Central memory CD8-positive, alpha-beta T cell (primary cell): ENCODE results near the gene PLPPR4.

ENCODE experiments used
- ATAC-seq: fragments of 150-1000 bp; cut with Tn5 transposase; replicated peaks from 2 replicates; pipeline ENCODE4 v1.10.0; 2022; ENCODE audit warnings: mild to moderate bottlenecking, moderate FRiP score, moderate number of reproducible peaks; ENCODE audit not compliant: poor library complexity, severe bottlenecking; ENCODE audit errors: extremely low read depth
- DNase-seq, 2 donors: peaks; one replicate each; pipeline ENCODE4 v3.0.0; 2021; ENCODE audit warnings: low spot score in 2 of 2
- H3K27ac Mint-ChIP-seq: one replicate; pipeline ENCODE4 v1.8.0; 2022; ENCODE audit warnings: low read depth, mild to moderate bottlenecking, moderate library complexity, mixed read lengths
- H3K27me3 Mint-ChIP-seq: one replicate; pipeline ENCODE4 v1.8.0; 2022; ENCODE audit warnings: mixed read lengths
- H3K36me3 Mint-ChIP-seq: one replicate; pipeline ENCODE4 v1.8.0; 2022; ENCODE audit warnings: mild to moderate bottlenecking, moderate library complexity, mixed read lengths; ENCODE audit not compliant: insufficient read depth
- H3K4me1 Mint-ChIP-seq: one replicate; pipeline ENCODE4 v1.8.0; 2022; ENCODE audit warnings: mixed read lengths
- H3K4me3 Mint-ChIP-seq: one replicate; pipeline ENCODE4 v1.8.0; 2022; ENCODE audit warnings: mild to moderate bottlenecking, moderate library complexity, mixed read lengths
- H3K9me3 Mint-ChIP-seq: one replicate; pipeline ENCODE4 v1.8.0; 2022; ENCODE audit warnings: mixed read lengths

Gene PLPPR4

GRCh38 chr1:99328171-99328570 lies 63.9 kb downstream of the PLPPR4 start:
- no peak for ATAC-seq
- no peak overlapping the region for H3K27ac Mint-ChIP-seq
- H3K4me1 Mint-ChIP-seq = no peaks in the 10 kb centered on the region
- no peaks in the 10 kb centered on the region for H3K9me3 Mint-ChIP-seq
- DNase-seq = no peak
- H3K4me3 Mint-ChIP-seq = no peak overlapping the region
- H3K36me3 Mint-ChIP-seq = no peaks in the 10 kb centered on the region
- H3K27me3 Mint-ChIP-seq = no peaks in the 10 kb centered on the region

- H3K27ac Mint-ChIP-seq = no peak overlapping the region
Observed at GRCh38 chr1:99331083-99331482, 66.8 kb downstream of the PLPPR4 start.

GRCh38 chr1:99331636-99332035 lies 67.3 kb downstream of the PLPPR4 start:
- Mint-ChIP-seq H3K27ac (no peak overlapping the region), H3K27me3 (no peaks in the 10 kb centered on the region), H3K9me3 (no peaks in the 10 kb centered on the region), H3K36me3 (no peaks in the 10 kb centered on the region), H3K4me3 (no peak overlapping the region), H3K4me1 (no peaks in the 10 kb centered on the region)
- ATAC-seq = no peak
- no peak for DNase-seq

More at GRCh38 chr1:99331083-99331482, 66.8 kb downstream of the PLPPR4 start:
- Mint-ChIP-seq H3K9me3 (no peaks in the 10 kb centered on the region), H3K36me3 (no peaks in the 10 kb centered on the region), H3K4me1 (no peaks in the 10 kb centered on the region), H3K4me3 (no peak overlapping the region), H3K27me3 (no peaks in the 10 kb centered on the region)
- ATAC-seq = no peak
- DNase-seq = no peak

- Mint-ChIP-seq H3K4me3 (no peak overlapping the region), H3K4me1 (no peaks in the 10 kb centered on the region), H3K27me3 (no peaks in the 10 kb centered on the region), H3K27ac (no peak overlapping the region), H3K9me3 (no peaks in the 10 kb centered on the region), H3K36me3 (no peaks in the 10 kb centered on the region)
- no peak for DNase-seq
- no peak for ATAC-seq
Observed at GRCh38 chr1:99332561-99332960, 68.3 kb downstream of the PLPPR4 start.

- no peaks in the 10 kb centered on the region for H3K4me1 Mint-ChIP-seq
- no peaks in the 10 kb centered on the region for H3K36me3 Mint-ChIP-seq
- H3K27ac Mint-ChIP-seq = no peak overlapping the region
- no peaks in the 10 kb centered on the region for H3K27me3 Mint-ChIP-seq
- no peaks in the 10 kb centered on the region for H3K9me3 Mint-ChIP-seq
- ATAC-seq (no peak), DNase-seq (no peak)
- no peak overlapping the region for H3K4me3 Mint-ChIP-seq
Observed at GRCh38 chr1:99334991-99335390, 70.7 kb downstream of the PLPPR4 start.

GRCh38 chr1:99347041-99347684 lies 82.9 kb downstream of the PLPPR4 start:
- no peaks in the 10 kb centered on the region for H3K27me3 Mint-ChIP-seq
- no peak overlapping the region for H3K27ac Mint-ChIP-seq
- ATAC-seq = no peak

GRCh38 chr1:99348397-99349132 lies 84.3 kb downstream of the PLPPR4 start:
- no peak overlapping the region for H3K27ac Mint-ChIP-seq

More at GRCh38 chr1:99347041-99347684, 82.9 kb downstream of the PLPPR4 start:
- no peaks in the 10 kb centered on the region for H3K4me1 Mint-ChIP-seq
- DNase-seq = no peak
- H3K4me3 Mint-ChIP-seq = no peak overlapping the region
- H3K9me3 Mint-ChIP-seq = peaks cover 5% of the 10 kb centered on the region
- H3K36me3 Mint-ChIP-seq = no peaks in the 10 kb centered on the region

GRCh38 chr1:99352821-99353220 lies 88.5 kb downstream of the PLPPR4 start:
- Mint-ChIP-seq H3K4me1 (no peaks in the 10 kb centered on the region), H3K36me3 (no peaks in the 10 kb centered on the region), H3K9me3 (peaks cover 6% of the 10 kb centered on the region), H3K27ac (no peak overlapping the region), H3K27me3 (no peaks in the 10 kb centered on the region), H3K4me3 (no peak overlapping the region)
- DNase-seq (no peak), ATAC-seq (no peak)

More at GRCh38 chr1:99348397-99349132, 84.3 kb downstream of the PLPPR4 start:
- H3K4me3 Mint-ChIP-seq = no peak overlapping the region
- H3K27me3 Mint-ChIP-seq = no peaks in the 10 kb centered on the region
- ATAC-seq (no peak), DNase-seq (no peak)
- no peaks in the 10 kb centered on the region for H3K9me3 Mint-ChIP-seq
- H3K36me3 Mint-ChIP-seq = no peaks in the 10 kb centered on the region
- H3K4me1 Mint-ChIP-seq = no peaks in the 10 kb centered on the region

GRCh38 chr1:99358770-99359169 lies 94.5 kb downstream of the PLPPR4 start:
- DNase-seq = no peak
- Mint-ChIP-seq H3K9me3 (peaks cover 6% of the 10 kb centered on the region), H3K4me1 (no peaks in the 10 kb centered on the region)

More at GRCh38 chr1:99358770-99359169, 94.5 kb downstream of the PLPPR4 start:
- ATAC-seq = no peak
- Mint-ChIP-seq H3K27me3 (no peaks in the 10 kb centered on the region), H3K4me3 (no peak overlapping the region), H3K36me3 (no peaks in the 10 kb centered on the region), H3K27ac (no peak overlapping the region)
